Fibroblast of mammary gland (primary cell): ENCODE data around the gene ABR.
A peak's percentile ranks its signal among the peaks of the same experiment; 100 is the strongest.

Experiments
- DNase-seq: peaks from one replicate; pipeline ENCODE4 v3.0.0-alpha.2; 2010; ENCODE audit warnings: low read depth
- H3K4me3 ChIP-seq: 2 replicates; pipeline ENCODE4 v1.5.1; 2011; ENCODE audit warnings: low read depth, mild to moderate bottlenecking, low read length, moderate library complexity; ENCODE audit not compliant: control insufficient read depth
- TF ChIP-seq, protein P1 (sequence below): conservative IDR thresholded peaks from 2 replicates; pipeline ENCODE4 v1.5.1; 2011; ENCODE audit warnings: low read depth, low read length, inconsistent platforms; ENCODE audit not compliant: control insufficient read depth, insufficient read depth

The ABR gene

DNA sequence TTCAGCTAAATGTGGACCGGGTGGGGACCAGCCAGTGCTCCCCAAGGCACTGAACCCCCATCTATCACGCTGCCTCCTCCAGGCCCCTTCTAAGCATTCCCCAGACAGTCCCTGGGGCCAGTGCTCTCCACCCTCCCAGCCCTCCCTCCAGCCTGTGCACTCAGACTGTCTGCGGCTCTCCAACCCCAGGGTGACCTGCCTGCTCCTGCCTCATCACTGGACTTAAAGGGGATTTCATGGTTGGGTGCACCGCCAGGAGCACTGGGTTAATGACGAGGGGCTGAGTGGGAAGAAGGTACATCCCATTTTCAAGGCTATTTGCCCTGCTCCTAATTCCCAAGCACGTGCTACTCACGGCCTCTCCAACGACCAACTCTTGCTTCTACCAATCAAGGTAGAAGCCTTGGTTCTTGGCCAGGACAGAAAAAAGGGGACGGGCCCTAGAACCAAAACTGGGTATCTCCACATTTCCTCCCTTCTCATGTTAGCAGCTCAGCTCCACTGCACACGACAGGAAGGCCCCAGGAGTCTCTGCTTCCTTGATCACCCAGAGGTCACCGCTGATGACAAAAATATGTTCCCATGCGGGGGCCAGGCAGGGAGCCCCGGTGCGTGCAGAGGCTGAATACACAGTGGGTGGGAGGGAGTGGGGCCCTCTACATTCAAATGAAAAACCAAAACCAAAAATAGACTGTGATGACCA lies 3.5 kb upstream of the ABR start:
- no peak overlapping the region for H3K4me3 ChIP-seq
- TF ChIP-seq, protein P1, sequence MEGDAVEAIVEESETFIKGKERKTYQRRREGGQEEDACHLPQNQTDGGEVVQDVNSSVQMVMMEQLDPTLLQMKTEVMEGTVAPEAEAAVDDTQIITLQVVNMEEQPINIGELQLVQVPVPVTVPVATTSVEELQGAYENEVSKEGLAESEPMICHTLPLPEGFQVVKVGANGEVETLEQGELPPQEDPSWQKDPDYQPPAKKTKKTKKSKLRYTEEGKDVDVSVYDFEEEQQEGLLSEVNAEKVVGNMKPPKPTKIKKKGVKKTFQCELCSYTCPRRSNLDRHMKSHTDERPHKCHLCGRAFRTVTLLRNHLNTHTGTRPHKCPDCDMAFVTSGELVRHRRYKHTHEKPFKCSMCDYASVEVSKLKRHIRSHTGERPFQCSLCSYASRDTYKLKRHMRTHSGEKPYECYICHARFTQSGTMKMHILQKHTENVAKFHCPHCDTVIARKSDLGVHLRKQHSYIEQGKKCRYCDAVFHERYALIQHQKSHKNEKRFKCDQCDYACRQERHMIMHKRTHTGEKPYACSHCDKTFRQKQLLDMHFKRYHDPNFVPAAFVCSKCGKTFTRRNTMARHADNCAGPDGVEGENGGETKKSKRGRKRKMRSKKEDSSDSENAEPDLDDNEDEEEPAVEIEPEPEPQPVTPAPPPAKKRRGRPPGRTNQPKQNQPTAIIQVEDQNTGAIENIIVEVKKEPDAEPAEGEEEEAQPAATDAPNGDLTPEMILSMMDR, result no peak
- no peak for DNase-seq

DNA sequence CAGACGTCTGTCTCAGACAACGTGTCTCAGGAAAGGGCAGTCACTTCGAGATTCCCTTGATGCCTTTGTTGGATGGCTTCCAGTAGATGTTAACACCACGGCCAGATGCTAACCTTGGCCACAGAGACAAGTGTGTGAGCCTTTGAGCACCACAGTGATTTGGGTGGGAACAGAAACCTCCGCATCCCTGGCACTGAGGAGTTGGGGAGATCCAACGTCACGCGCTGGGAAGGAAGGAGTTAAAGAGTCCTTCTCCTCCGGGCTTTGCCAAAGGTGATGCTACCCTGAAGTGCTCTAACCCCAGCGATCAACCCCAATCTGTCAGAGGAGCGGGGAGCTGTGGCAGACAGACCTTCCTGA lies 3.0 kb upstream of the ABR start:
- DNase-seq, result no peak
- no peak overlapping the region for H3K4me3 ChIP-seq
- TF ChIP-seq, protein P1, result no peak

DNA sequence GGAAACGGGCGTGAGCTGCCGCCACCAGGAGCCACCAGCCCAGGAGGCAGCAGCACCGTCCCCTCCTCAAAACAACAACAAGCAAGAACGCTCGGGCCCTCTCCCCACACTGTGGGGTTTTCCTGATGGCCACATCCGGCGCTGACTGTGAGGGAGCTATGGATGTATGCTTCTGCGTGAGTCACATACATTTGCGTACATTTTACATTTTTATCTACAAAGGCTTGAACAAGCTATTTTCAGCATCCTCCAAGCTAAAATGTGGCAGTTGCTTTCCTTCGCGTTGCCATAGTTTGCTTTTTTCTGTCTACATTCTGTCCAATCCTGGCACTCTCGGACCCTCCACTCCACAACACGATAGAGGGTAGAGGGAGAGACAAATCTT lies 2.0 kb upstream of the ABR start:
- no peak for DNase-seq
- TF ChIP-seq, protein P1, result no peak
- H3K4me3 ChIP-seq, result no peak overlapping the region

DNA sequence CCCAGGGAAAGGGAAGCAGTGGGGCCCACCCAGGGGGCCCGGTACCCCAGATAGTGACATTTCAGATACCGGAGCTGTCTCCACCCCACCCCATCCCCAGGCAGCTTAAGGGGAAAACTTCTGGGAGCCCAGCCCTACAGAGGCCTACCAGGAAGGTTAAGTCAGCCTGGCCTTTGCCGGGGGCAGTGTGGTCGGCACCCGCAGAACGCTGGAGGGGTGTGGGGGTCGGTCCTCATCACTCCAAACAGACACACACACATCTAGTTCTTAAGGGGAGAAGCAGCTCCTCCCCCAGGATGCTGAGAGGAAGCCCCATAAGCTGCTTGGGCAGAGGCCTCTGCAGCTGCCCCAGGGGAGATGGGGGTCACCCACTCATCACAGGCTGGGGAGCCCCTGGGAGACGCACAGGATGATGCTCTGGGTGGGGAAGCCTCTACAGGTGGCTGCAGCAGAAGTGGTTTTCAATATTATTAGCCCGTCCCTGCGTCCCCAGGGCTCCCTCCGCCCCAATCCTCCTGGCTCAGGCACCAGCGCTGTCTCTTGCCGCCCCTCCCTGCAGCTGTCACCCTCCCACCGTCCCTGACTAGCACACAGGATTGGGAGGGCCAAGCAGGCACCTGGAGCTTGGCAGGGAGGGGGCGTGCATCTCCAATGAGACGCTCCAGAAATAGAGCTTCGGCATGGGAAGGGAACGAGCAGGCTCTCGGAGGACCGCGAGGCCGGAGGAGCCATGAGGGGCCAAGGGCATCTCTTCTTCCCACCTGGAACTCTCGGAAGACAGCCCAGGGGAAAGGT lies 1.4 kb upstream of the ABR start:
- no peak for DNase-seq
- TF ChIP-seq, protein P1, result no peak
- no peak overlapping the region for H3K4me3 ChIP-seq

DNA sequence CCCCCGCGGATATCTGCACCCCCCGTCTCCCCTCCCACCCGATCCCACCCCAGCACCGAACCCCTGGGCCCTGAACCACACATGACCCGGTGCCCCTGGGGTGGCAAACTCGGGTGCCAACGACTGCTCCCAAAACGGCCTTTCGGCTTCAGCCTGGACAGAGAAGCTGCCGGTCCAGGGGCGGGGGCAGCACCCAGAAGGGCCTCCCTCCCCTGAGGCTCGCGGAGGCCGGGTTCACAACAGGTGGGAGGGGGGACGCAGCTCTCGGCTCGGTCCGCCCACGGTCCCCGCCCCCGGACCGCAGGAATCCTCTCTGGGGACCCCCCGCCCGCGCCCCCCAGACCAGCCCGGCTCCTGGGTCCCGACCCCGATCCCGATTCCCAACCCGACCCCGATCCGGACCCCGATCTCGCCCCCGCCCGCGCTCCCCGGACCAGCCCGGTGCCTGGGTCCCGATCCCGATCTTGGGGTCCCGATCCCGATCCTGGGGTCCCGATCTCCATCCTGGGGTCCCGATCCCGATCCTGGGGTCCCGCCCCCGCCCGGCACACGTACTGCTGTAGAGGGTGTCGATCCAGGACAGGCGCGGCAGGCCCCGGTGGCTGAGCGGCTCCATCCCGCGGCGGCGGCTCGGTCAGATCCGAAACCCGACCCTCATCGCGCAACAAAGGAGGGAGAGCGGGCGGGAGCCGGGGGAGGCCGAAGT lies 516 bp downstream of the ABR start:
- DNase-seq, result no peak
- TF ChIP-seq, protein P1, result no peak
- peak overlapping the region; percentile 62 for H3K4me3 ChIP-seq

DNA sequence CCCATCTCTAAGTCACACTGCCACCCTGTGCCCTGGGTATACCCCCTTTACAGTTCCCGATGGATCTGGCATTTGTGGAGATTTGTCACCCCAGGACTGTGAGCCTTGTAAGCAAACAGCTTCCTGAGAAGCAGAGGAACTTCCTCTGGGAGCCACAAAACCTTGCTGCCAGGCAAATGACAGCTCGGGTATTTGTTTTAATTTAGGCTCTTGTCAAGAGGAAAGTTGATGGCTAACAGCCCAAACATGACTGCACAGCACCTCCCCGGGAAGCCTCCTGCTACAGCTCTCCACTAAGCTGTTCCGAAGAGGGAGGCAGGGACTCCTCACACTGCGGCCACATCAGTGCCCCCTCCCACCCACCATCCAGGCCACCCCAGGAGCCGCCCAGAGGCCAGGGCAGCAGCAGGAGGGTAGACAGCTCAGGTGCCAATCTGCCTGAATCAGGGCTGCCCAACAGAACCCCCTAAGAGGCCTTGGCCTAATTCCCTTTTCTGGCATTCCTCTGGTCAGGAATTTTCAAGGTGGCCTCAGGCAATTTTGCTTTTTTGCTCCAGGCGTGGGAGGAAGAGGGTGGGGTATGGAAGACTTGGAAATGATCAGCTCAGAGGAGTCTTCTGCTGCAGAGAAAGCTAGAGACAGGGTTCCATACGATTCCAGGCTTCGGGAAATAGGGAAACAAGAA lies 2.6 kb downstream of the ABR start:
- TF ChIP-seq, protein P1, result no peak
- no peak overlapping the region for H3K4me3 ChIP-seq
- DNase-seq, result peak; percentile 42
